ENCODE data around the gene LMBRD1. TPM values are rescaled to one million over a fixed set of nuclear protein-coding genes. Genes with fewer than 3 reads are reported as not detected.

Gene LMBRD1
- total and polyA plus RNA-seq, 10 donors, result 27.2 to 76.6 (median 52.0) TPM

DNA sequence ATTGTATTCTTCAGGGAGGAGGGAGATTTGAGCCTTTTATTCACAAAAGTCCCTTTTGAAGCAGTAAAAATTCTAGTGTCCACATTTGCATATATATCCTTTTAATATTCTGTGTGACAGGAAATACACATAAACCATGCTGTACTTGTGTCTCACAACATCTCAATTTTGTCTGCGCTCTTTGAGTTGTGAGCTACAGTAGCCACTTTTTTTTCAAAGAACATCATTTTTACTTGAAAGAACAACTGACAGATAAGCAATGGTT is 21.3 kb downstream of the LMBRD1 start:
- 74 to 88% (median 80%) methylated on average over 1 of the region's 1 CpG for WGBS, 5 donors

DNA sequence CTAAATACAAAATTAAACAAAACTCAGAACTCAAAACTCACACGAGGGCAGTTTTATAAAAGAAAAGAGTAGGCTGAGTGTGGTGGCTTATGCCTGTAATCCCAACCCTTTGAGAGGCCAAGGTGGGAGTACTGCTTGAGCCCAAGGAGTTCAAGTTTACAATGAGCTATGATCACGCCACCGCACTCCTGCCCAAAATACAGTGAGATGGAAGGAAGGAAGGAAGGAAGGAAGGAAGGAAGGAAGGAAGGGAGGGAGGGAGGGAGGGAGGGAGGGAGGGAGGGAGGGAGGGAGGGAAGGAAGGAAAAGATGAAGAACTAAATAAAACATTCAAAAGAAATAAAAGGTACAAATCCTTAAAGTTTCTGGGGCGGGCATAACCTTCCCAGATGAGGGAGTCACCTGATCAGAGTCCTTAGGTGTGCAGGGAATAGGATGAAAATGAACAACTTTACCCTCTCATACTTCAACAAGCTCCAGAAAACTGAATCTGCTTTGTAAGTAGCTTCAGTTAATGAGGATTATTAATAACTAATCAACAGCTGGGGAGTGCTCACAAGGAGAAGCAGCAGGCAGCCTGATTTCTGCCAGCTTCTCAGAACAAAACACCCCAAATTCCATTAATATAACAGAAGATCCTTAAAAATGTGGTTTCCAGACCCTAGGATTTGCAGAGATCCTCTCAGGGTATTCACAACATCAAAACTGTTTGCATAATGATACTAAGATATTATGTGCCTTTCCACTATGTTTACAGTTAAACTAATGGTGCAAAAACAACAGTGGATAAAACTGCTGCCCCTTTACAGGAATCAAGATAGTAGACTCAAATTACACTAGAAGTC is 21.8 kb downstream of the LMBRD1 start:
- no peaks in the 10 kb centered on the region for H3K27me3 ChIP-seq (replicated peaks in 1 of 7)
- intact Hi-C loops (cut with DNase I; ENCODE audit: low total_unique reads), result no loop called here
- 85 to 97% (median 87%) methylated on average over 4 of the region's 4 CpGs for WGBS, 5 donors
- H3K9me3 ChIP-seq, result no peaks in the 10 kb centered on the region
- H3K27ac ChIP-seq, result no peak overlapping the region
- H3K36me3 ChIP-seq, result peaks cover 0 to 64% (median 7%) of the 10 kb centered on the region in 6 donors
- peaks cover 4 to 20% (median 9%) of the 10 kb centered on the region in 6 donors for H3K4me1 ChIP-seq
- no peak overlapping the region for H3K4me3 ChIP-seq
- TF ChIP-seq POLR2A (IDR thresholded peaks at IDR 0.05) (no peak), POLR2AphosphoS5 (IDR thresholded peaks at IDR 0.05) (no peak)
- TF ChIP-seq, protein P1, sequence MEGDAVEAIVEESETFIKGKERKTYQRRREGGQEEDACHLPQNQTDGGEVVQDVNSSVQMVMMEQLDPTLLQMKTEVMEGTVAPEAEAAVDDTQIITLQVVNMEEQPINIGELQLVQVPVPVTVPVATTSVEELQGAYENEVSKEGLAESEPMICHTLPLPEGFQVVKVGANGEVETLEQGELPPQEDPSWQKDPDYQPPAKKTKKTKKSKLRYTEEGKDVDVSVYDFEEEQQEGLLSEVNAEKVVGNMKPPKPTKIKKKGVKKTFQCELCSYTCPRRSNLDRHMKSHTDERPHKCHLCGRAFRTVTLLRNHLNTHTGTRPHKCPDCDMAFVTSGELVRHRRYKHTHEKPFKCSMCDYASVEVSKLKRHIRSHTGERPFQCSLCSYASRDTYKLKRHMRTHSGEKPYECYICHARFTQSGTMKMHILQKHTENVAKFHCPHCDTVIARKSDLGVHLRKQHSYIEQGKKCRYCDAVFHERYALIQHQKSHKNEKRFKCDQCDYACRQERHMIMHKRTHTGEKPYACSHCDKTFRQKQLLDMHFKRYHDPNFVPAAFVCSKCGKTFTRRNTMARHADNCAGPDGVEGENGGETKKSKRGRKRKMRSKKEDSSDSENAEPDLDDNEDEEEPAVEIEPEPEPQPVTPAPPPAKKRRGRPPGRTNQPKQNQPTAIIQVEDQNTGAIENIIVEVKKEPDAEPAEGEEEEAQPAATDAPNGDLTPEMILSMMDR (IDR thresholded peaks at IDR 0.05 in 8 of 11, conservative IDR thresholded peaks at IDR 0.05 in 3 of 11), result no peak
- no peak for DNase-seq

More for the DNA sequence above, 21.3 kb downstream of the LMBRD1 start:
- Histone ChIP-seq H3K27ac (no peak overlapping the region), H3K4me3 (no peak overlapping the region), H3K27me3 (replicated peaks in 1 of 7) (no peaks in the 10 kb centered on the region), H3K4me1 (peaks cover 4 to 20% (median 9%) of the 10 kb centered on the region in 6 donors), H3K36me3 (peaks cover 0 to 67% (median 10%) of the 10 kb centered on the region in 6 donors), H3K9me3 (no peaks in the 10 kb centered on the region)
- TF ChIP-seq, protein P1 (IDR thresholded peaks at IDR 0.05 in 8 of 11, conservative IDR thresholded peaks at IDR 0.05 in 3 of 11), result no peak
- TF ChIP-seq POLR2A (IDR thresholded peaks at IDR 0.05) (no peak), POLR2AphosphoS5 (IDR thresholded peaks at IDR 0.05) (no peak)
- intact Hi-C loops (cut with DNase I; ENCODE audit: low total_unique reads), result no loop called here
- DNase-seq, result no peak

DNA sequence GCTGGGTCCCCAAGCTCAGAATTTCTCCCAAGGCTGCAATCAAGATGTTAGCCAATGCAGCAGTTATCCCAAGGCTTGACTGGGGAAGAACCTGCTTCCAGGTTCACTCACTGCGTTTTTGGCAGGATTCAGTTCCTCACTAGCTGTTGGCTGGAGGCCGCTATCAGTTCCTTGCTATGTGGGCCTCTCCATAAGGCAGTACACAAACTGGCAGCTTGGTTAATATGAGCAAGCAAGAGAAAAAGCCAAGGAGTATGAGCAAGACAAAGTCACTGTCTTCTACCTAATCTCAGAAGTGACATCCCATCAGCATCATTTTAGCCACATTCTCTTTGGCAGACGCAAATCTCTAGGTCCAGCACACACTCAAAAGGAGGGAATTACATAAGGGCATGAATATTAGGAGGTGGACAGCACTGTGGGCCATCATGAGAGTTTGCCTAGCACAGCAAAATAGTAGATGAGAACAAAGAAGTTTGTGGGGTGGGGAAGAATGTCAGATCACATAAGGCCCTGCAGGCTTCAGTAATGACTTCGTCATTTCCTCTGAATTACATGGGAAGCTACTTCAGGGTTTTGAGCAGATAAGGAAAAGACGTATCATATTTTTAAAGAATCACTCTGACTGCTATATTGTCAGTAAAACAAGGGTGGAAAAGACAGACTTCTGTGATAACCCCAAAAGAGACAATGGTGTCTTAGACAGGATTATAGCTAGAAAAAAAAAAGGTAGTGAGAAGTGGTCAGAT is 25.5 kb downstream of the LMBRD1 start:
- intact Hi-C loops (cut with DNase I; ENCODE audit: low total_unique reads), result no loop called here
- 84 to 94% (median 89%) methylated on average over 5 of the region's 5 CpGs for WGBS, 5 donors
- Histone ChIP-seq H3K4me3 (no peak overlapping the region), H3K27me3 (replicated peaks in 1 of 7) (no peaks in the 10 kb centered on the region), H3K27ac (no peak overlapping the region), H3K4me1 (peaks cover 4 to 14% (median 9%) of the 10 kb centered on the region in 6 donors), H3K9me3 (peaks cover 0 to 11% (median 0%) of the 10 kb centered on the region in 8 donors), H3K36me3 (peaks cover 0 to 33% (median 3%) of the 10 kb centered on the region in 6 donors)
- no peak for TF ChIP-seq POLR2AphosphoS5 (IDR thresholded peaks at IDR 0.05)
- TF ChIP-seq, protein P1 (IDR thresholded peaks at IDR 0.05 in 8 of 11, conservative IDR thresholded peaks at IDR 0.05 in 3 of 11), result no peak
- TF ChIP-seq POLR2A (IDR thresholded peaks at IDR 0.05), result no peak
- no peak for DNase-seq

DNA sequence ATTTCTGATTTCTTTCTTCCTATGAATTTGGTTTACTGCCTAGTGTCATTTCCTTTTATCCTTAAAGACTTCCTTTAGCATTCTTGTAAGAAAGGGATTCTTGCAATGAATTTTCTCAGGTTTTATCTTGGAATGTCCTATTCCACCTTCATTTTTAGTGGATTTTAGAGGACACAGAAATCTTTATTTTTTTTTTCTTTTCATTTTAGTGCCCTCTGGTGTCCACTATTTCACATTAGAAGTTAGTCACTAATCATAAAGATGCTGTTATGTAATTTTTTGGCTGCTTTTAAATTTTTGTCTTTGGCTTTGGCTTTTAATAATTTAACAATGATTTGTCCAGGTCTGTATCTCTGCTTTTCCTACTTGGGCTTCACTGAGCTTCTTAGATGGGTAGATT is 28.1 kb downstream of the LMBRD1 start:
- TF ChIP-seq POLR2A (IDR thresholded peaks at IDR 0.05) (no peak), POLR2AphosphoS5 (IDR thresholded peaks at IDR 0.05) (no peak)
- TF ChIP-seq, protein P1 (IDR thresholded peaks at IDR 0.05 in 8 of 11, conservative IDR thresholded peaks at IDR 0.05 in 3 of 11), result no peak
- H3K4me3 ChIP-seq, result no peak overlapping the region
- no peaks in the 10 kb centered on the region for H3K4me1 ChIP-seq
- H3K27ac ChIP-seq, result no peak overlapping the region
- intact Hi-C loops (cut with DNase I; ENCODE audit: low total_unique reads), result no loop called here
- peaks cover 0 to 11% (median 0%) of the 10 kb centered on the region in 8 donors for H3K9me3 ChIP-seq
- no peaks in the 10 kb centered on the region for H3K27me3 ChIP-seq (replicated peaks in 1 of 7)
- peaks cover 0 to 28% (median 2%) of the 10 kb centered on the region in 6 donors for H3K36me3 ChIP-seq
- no peak for DNase-seq

Measured in spleen (tissue), 11 donors.